ENCODE data around the gene CCDC120. TPM values are rescaled to one million over a fixed set of nuclear protein-coding genes. Genes with fewer than 3 reads are reported as not detected.

The CCDC120 gene
- total RNA-seq, 1 experiment from 2014 or later: 0.31 TPM

DNA sequence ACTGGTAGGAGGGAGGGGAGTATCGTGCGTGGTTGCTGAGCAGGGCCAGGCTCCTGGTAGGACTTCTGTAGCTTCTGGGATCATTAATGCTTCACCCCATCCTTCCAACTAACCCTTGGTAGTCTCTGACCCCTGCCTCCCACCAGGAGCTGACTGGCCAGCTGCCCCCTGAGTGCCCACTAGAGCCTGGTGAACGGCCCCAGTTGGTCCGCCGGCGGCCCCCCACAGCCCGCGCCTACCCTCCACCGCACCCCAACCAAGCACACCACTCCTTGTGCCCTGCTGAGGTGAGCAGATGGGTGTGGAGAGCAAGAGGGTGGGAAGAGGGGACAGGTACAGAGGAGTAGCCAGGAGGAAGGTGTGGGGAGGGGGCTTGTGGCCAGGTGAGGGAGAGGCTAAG lies 4.9 kb downstream of the CCDC120 start:
- no peak for DNase-seq (ENCODE audit: low spot score)

GRCh38 chrX:49064303-49064702 lies 5.5 kb downstream of the CCDC120 start:
- DNase-seq (ENCODE audit: low spot score): no peak

DNA sequence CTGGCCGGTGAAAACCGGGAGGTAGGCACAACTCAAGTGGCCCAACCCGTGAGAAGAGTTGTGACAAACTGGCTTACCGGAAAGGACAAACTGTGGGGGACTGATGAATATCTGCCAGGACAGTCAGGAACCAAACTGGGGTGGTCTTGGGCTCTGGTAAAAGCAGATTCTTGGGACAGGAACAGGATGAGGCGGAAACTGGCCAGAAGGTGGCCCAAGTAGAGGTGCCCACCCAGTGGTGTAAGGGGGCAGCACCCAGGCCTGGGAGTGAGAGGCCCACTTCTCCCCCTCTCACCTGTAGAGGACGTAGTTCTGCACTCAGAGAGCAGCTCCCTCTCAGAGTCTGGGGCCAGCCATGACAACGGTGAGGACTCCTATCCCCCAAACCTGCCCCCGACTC lies 5.9 kb downstream of the CCDC120 start:
- DNase-seq (ENCODE audit: low spot score): no peak

GRCh38 chrX:49066278-49066677 lies 7.5 kb downstream of the CCDC120 start:
- no peak for DNase-seq (ENCODE audit: low spot score)

- DNase-seq (ENCODE audit: low spot score): no peak
Observed at GRCh38 chrX:49066690-49067089, 7.9 kb downstream of the CCDC120 start.

GRCh38 chrX:49067285-49068120 lies 8.7 kb downstream of the CCDC120 start:
- no peak for DNase-seq (ENCODE audit: low spot score)

GRCh38 chrX:49069038-49069437 lies 10.2 kb downstream of the CCDC120 start:
- DNase-seq (ENCODE audit: low spot score): no peak

GRCh38 chrX:49070988-49071387 lies 12.2 kb downstream of the CCDC120 start:
- DNase-seq (ENCODE audit: low spot score): no peak

GRCh38 chrX:49071877-49072711 lies 13.3 kb downstream of the CCDC120 start:
- DNase-seq (ENCODE audit: low spot score): no peak

DNA sequence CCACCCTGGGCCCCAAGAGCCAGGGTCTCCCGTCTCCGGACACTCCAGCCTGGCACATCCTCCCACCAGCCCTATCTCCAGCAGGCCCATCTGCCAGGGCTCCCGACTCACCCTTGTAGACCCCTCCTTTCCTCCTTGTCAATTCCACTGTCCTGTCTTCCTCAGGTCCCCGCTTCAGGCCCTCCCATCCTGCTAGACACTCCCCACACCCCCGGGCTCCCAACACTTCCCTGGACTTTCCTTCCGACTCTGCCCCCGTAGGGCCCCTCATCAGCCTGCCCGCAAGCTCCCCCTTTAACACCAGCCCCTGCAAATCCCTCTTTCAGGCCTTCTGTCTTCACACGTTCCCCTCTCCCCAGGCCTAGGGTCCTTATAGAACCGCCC lies 13.9 kb downstream of the CCDC120 start:
- no peak for DNase-seq (ENCODE audit: low spot score)

GRCh38 chrX:49073601-49074575 lies 15.1 kb downstream of the CCDC120 start, which contains the start of gene PRAF2:
PRAF2 (minus strand) TSS chrX:49074002; CDS start chrX:49073987, 15 bp downstream.
- DNase-seq (ENCODE audit: low spot score): peak; percentile 92

DNA sequence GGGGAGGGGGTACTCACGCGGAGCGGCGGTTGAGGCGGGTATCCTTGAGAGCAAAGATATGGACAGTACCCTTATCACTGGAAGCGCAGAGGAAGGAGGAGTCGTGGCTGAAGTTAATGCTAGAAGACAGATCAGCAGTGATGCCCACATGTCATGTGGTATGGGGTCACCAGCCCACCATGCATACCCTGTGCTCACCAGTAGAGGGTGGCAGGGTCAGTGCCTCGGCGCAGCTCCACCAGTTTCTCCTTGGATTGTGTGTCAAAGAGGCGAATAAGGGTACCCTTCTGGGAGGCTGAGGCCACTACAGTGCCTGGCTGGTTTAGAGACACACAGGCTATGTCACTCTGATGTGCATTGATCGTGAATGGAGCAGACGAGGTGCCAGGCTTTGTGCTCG lies 16.5 kb downstream of the CCDC120 start:
- no peak for DNase-seq (ENCODE audit: low spot score)

DNA sequence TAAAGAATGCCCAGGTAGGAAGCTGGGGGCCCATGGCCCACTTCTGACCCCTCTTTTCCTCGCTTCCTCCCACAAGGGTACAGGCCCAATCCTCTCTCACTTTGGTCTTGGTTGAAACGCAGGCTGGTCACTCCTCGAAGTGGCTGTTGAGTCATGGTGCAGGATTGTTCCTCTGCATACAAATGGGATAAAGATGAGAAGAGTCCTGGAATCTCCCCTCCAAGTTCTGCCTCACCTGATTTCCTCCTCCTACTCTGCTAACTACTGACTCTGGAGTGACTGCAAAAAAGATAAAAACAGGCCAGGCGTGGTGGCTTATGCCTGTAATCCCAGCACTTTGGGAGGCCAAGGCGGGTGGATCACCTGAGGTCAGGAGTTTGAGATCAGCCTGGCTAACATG lies 19.1 kb downstream of the CCDC120 start:
- DNase-seq (ENCODE audit: low spot score): no peak

DNA sequence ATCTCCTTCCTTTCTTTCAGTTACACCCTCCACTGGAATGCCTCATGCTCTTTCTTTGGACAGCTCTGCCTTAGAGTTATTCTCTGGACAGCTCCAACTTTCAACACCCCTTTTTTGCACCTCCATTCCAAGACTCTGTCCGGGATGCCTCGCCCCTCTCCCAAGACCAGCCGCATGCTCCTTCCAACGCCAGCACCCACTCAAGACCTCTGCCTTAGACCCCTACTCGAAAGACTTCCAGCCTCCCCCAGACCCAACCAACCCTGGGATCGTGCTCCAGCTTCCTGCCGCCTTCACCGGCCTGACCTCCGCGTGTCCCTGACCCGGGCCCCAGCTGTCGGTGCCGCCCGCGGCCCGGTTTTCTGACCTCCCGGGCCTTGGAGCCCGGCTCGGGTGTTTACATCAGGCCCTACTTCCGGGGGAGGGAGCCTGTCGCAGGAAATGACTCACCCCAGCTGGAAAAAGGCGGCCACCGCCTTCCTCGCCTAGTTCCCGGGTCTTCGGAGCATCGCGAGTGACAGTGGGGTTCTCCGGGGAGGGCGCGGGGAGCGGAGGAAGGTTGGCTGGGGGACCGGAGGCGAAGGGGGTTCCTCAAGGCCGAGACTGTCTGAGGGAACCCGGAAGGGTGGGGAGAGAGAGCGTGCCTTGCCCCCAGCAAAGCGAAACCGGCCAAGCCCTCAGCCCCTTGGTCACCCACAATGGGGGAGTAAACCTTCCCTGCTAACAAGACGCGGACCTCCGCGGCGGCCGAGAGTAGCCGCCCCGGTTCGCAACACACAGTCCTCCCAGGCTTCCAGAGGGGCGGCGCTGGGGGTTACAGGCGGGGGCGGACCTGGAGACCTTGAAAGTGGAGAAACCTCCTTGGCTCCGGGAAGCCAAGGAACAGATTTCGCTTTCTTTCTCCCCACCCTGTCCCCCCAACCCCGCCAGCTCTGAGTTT lies 21.0 kb downstream of the CCDC120 start, which contains the start of gene WDR45:
WDR45 (minus strand) TSS at position 399 of the 940 bp plus-strand sequence. CDS start 1,792 bp downstream, outside the sequence.
- DNase-seq (ENCODE audit: low spot score): peak; percentile 73

- DNase-seq (ENCODE audit: low spot score): no peak
Observed at GRCh38 chrX:49082271-49082871, 23.6 kb downstream of the CCDC120 start.

GRCh38 chrX:49089553-49089952 lies 30.8 kb downstream of the CCDC120 start:
- no peak for DNase-seq (ENCODE audit: low spot score)

GRCh38 chrX:49096419-49096818 lies 37.6 kb downstream of the CCDC120 start:
- no peak for DNase-seq (ENCODE audit: low spot score)

- peak; percentile 91 for DNase-seq (ENCODE audit: low spot score)
Observed at GRCh38 chrX:49100704-49101628, 42.2 kb downstream of the CCDC120 start.

DNA sequence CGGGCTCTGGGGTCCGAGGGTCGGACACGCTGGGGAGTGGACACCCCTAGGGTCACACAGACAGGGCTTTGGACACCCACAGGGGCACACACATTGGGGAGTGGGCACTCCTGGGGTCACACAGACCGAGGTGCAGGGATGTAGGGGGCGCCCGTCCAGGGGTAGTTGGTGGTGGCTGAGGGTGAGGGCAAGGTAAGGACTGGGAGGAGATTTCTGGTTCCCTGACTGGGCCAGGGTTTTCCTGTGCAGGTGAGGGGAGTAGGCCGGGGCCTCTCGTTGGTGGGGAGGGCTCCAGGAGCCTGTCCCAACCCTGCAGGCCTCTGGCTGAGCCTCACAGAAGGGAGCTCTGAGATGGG lies 42.8 kb downstream of the CCDC120 start:
- no peak for DNase-seq (ENCODE audit: low spot score)
